Measurements from ENCODE around the gene RNF34. TPM values are rescaled to one million over a fixed set of nuclear protein-coding genes. Genes with fewer than 3 reads are reported as not detected.
A peak's percentile ranks its signal among the peaks of the same experiment; 100 is the strongest.

The RNF34 gene
- total RNA-seq, 1 experiment from 2014 or later, result 43.7 TPM

- no peak overlapping the region for H2AFZ ChIP-seq
- no TSS peak for BruUV-seq (replicated peaks)
- H4K20me1 ChIP-seq (ENCODE audit: insufficient read depth), result no peaks in the 10 kb centered on the region
- TF ChIP-seq EZH2 (IDR thresholded peaks at IDR 0.05; ENCODE audit: low read depth) (no peak), CTCF (conservative IDR thresholded peaks at IDR 0.05) (0 out of 2 replicates have a peak, but pooled peaks have one; percentile 29)
- H3K27ac ChIP-seq, result no peak overlapping the region
- H3K79me2 ChIP-seq (ENCODE audit: low read depth), result no peaks in the 10 kb centered on the region
- no peaks in the 10 kb centered on the region for H3K9me3 ChIP-seq (ENCODE audit: insufficient read depth, low read depth)
- H3F3A ChIP-seq (ENCODE audit: insufficient read depth, low read depth), result no peaks in the 10 kb centered on the region
- H3K36me3 ChIP-seq (ENCODE audit: low read depth), result no peaks in the 10 kb centered on the region
- no peak for DNase-seq
- no peak overlapping the region for H3K4me2 ChIP-seq
- ChIA-PET POLR2A (ENCODE audit: unreplicated experiment) (no interaction called here), CTCF (interaction anchor here (0.6 to 0.8 kb wide), 2 partner anchors 190 to 446 kb away, joined by 5 read pairs; no protein-coding TSS in a partner anchor)
- no peaks in the 10 kb centered on the region for H3K27me3 ChIP-seq (ENCODE audit: insufficient read depth, low read depth)
- H3K4me3 ChIP-seq, result no peak overlapping the region
- no peaks in the 10 kb centered on the region for H3K9me2 ChIP-seq (ENCODE audit: insufficient read depth)
- intact Hi-C loops (cut with micrococcal nuclease; ENCODE audit: unreplicated experiment), result loop anchor here (10.0 kb wide), 1 partner anchor 857 kb away; the partner anchor contains the start of gene POP5
- no peaks in the 10 kb centered on the region for H3K4me1 ChIP-seq (replicated peaks; ENCODE audit: insufficient read depth)
These were observed 41.6 kb downstream of the RNF34 start for GRCh38 chr12:121441555-121441954.

- Histone ChIP-seq H2AFZ (no peak overlapping the region), H3K4me3 (no peak overlapping the region), H3F3A (ENCODE audit: insufficient read depth, low read depth) (no peaks in the 10 kb centered on the region), H3K27me3 (ENCODE audit: insufficient read depth, low read depth) (no peaks in the 10 kb centered on the region), H3K4me1 (replicated peaks; ENCODE audit: insufficient read depth) (no peaks in the 10 kb centered on the region), H3K79me2 (ENCODE audit: low read depth) (no peaks in the 10 kb centered on the region), H3K9me3 (ENCODE audit: insufficient read depth, low read depth) (no peaks in the 10 kb centered on the region), H3K36me3 (ENCODE audit: low read depth) (no peaks in the 10 kb centered on the region), H3K27ac (no peak overlapping the region), H3K4me2 (no peak overlapping the region), H4K20me1 (ENCODE audit: insufficient read depth) (no peaks in the 10 kb centered on the region), H3K9me2 (ENCODE audit: insufficient read depth) (no peaks in the 10 kb centered on the region)
- CTCF ChIA-PET, result interaction anchor here (0.6 to 1.0 kb wide), 3 partner anchors 190 to 446 kb away, joined by 5 to 6 read pairs (median 5); no protein-coding TSS in a partner anchor
- TF ChIP-seq EZH2 (IDR thresholded peaks at IDR 0.05; ENCODE audit: low read depth) (no peak), CTCF (conservative IDR thresholded peaks at IDR 0.05) (no peak)
- DNase-seq, result no peak
- POLR2A ChIA-PET (ENCODE audit: unreplicated experiment), result interaction anchor here (0.6 kb wide), 1 partner anchor 11 kb away, joined by 7 read pairs; no protein-coding TSS in a partner anchor
- BruUV-seq (replicated peaks), result no TSS peak
- intact Hi-C loops (cut with micrococcal nuclease; ENCODE audit: unreplicated experiment), result loop anchor here (10.0 kb wide), 1 partner anchor 857 kb away; the partner anchor contains the start of gene POP5
These were observed 42.4 kb downstream of the RNF34 start for GRCh38 chr12:121442028-121442948.

GRCh38 chr12:121443193-121443870 is 43.4 kb downstream of the RNF34 start:
- intact Hi-C loops (cut with micrococcal nuclease; ENCODE audit: unreplicated experiment), result loop anchor here (1.0 to 10.0 kb wide), 3 partner anchors 109 to 859 kb away; partner anchors contain the start of gene POP5
- POLR2A ChIA-PET (ENCODE audit: unreplicated experiment), result interaction anchor here (0.6 kb wide), 1 partner anchor 25 kb away, joined by 3 read pairs; no protein-coding TSS in a partner anchor
- H3K27ac ChIP-seq, result no peak overlapping the region

More at GRCh38 chr12:121443193-121443870, 43.4 kb downstream of the RNF34 start:
- Histone ChIP-seq H3K36me3 (ENCODE audit: low read depth) (no peaks in the 10 kb centered on the region), H2AFZ (no peak overlapping the region), H3K27me3 (ENCODE audit: insufficient read depth, low read depth) (no peaks in the 10 kb centered on the region), H3K4me2 (no peak overlapping the region), H3K9me2 (ENCODE audit: insufficient read depth) (no peaks in the 10 kb centered on the region), H3K79me2 (ENCODE audit: low read depth) (no peaks in the 10 kb centered on the region), H4K20me1 (ENCODE audit: insufficient read depth) (no peaks in the 10 kb centered on the region), H3K4me1 (replicated peaks; ENCODE audit: insufficient read depth) (no peaks in the 10 kb centered on the region), H3K4me3 (no peak overlapping the region), H3K9me3 (ENCODE audit: insufficient read depth, low read depth) (no peaks in the 10 kb centered on the region), H3F3A (ENCODE audit: insufficient read depth, low read depth) (no peaks in the 10 kb centered on the region)
- CTCF ChIA-PET, result interaction anchor here (0.6 to 1.0 kb wide), 5 partner anchors 14 to 383 kb away, joined by 3 to 11 read pairs (median 5); no protein-coding TSS in a partner anchor
- TF ChIP-seq CTCF (conservative IDR thresholded peaks at IDR 0.05), result peak; percentile 88
- TF ChIP-seq EZH2 (IDR thresholded peaks at IDR 0.05; ENCODE audit: low read depth), result no peak
- DNase-seq, result peak; percentile 42 to 79
- BruUV-seq (replicated peaks), result no TSS peak
